ENCODE data around the gene ARHGEF7. TPM values are rescaled to one million over a fixed set of nuclear protein-coding genes. Genes with fewer than 3 reads are reported as not detected.

The ARHGEF7 gene
- total RNA-seq, 4 donors from 2014 or later: 42.8 to 125 (median 61.1) TPM

DNA sequence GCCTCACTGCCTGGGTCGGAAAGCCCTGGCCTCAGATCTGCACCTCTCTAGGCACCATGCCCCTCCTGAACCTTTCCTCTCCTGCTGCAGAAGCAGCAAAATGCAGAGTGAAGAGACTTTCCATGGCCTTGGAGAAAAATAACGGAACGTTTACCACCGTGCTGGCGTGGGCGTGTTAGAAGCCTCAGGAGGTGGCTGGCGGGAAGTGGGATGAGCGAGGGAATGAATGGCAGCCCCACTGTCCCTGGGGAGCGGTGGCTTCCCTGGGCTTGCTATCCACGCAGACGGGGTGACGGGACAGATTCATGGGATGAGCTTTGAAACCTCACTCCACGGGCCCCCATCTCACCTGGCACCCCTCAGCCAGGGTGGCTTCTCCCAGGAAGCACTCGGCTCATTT, 209.6 kb downstream of the ARHGEF7 start:
- intact Hi-C loops (cut with DNase I; ENCODE audit: low total_unique reads): no loop called here
- WGBS, 2 donors: 73 to 81% methylated on average over 14 of the region's 14 CpGs
- TF ChIP-seq, protein P1, sequence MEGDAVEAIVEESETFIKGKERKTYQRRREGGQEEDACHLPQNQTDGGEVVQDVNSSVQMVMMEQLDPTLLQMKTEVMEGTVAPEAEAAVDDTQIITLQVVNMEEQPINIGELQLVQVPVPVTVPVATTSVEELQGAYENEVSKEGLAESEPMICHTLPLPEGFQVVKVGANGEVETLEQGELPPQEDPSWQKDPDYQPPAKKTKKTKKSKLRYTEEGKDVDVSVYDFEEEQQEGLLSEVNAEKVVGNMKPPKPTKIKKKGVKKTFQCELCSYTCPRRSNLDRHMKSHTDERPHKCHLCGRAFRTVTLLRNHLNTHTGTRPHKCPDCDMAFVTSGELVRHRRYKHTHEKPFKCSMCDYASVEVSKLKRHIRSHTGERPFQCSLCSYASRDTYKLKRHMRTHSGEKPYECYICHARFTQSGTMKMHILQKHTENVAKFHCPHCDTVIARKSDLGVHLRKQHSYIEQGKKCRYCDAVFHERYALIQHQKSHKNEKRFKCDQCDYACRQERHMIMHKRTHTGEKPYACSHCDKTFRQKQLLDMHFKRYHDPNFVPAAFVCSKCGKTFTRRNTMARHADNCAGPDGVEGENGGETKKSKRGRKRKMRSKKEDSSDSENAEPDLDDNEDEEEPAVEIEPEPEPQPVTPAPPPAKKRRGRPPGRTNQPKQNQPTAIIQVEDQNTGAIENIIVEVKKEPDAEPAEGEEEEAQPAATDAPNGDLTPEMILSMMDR (IDR thresholded peaks at IDR 0.05): no peak
- no peak for TF ChIP-seq POLR2A (IDR thresholded peaks at IDR 0.05)
- peak in 1 of 2 donors; percentile 75 for DNase-seq (ENCODE audit: low spot score in 2 of 2)
- no peak overlapping the region for H3K4me3 ChIP-seq (ENCODE audit: low read depth, poor library complexity, severe bottlenecking)

DNA sequence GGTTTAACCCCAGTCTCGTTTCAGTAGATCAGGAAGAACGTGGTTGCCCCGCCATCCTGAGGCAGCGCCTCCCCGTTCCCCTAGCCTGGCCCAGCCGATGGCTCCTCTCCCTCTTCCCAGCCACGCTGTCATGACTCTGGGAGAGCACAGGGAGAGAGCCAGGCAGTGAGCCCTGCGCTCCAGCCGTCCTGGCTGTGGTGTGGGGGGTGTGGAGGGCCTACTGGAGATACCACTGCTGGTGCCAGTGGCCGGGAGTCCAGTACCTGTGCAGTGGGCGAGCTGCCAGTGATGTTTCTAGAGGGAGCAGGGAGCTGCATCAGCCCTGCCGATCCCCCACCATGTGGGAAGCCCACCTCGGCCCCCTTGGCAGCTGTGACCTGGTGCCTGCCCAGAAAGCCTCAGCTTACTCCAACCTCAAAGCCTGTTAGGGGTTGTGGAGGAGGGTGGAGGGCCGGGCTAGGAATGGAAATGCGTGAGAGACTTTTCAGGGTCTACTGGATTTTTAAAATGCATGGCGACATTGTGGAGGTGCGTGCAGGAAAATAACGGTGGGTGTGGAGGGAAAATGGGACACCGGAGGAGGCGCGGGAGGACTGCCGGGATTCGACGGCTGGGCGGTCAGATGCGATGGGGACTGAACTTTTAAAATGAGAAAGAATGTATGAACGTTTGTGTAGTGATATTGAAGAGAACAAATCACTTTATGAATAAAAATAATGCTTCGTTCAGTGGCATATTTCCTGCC, 210.2 kb downstream of the ARHGEF7 start:
- intact Hi-C loops (cut with DNase I; ENCODE audit: low total_unique reads): no loop called here
- 87% methylated on average over 28 of the region's 28 CpGs for WGBS, 2 donors
- TF ChIP-seq, protein P1 (IDR thresholded peaks at IDR 0.05): no peak
- TF ChIP-seq POLR2A (IDR thresholded peaks at IDR 0.05): no peak
- peak in 1 of 2 donors; percentile 79 for DNase-seq (ENCODE audit: low spot score in 2 of 2)
- H3K4me3 ChIP-seq (ENCODE audit: low read depth, poor library complexity, severe bottlenecking): no peak overlapping the region

DNA sequence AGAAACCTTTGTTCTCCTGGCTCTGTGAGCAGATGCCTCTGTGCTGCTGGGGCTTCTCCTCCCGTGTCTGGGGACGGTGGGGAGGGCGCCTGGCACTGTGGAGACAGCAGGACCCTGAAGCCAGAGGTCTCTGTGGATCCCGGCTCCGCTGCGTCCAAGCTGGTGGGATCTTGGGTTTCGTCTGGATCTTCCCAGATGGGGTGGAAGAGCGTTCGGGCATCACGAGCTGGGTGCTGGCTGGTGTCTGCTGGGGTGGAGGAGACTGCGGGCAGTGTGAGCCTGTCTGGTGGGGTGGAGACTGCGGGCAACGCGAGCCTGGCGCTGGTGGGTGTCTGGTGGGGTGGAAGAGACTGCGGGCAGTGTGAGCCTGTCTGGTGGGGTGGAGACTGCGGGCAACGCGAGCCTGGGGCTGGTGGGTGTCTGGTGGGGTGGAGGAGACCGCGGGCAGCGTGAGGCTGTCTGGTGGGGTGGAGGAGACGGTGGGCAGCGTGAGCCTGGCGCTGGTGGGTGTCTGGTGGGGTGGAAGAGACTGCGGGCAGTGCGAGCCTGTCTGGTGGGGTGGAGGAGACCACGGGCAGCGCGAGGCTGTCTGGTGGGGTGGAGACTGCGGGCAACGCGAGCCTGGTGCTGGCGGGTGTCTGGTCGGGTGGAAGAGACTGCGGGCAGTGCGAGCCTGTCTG, 211.0 kb downstream of the ARHGEF7 start:
- 82 to 87% methylated on average over 34 to 37 of the region's 37 CpGs for WGBS, 2 donors
- DNase-seq (ENCODE audit: low spot score in 2 of 2): peak in 1 of 2 donors; percentile 81
- TF ChIP-seq POLR2A (IDR thresholded peaks at IDR 0.05): no peak
- TF ChIP-seq, protein P1 (IDR thresholded peaks at IDR 0.05): no peak
- no peak overlapping the region for H3K4me3 ChIP-seq (ENCODE audit: low read depth, poor library complexity, severe bottlenecking)
- intact Hi-C loops (cut with DNase I; ENCODE audit: low total_unique reads): no loop called here

DNA sequence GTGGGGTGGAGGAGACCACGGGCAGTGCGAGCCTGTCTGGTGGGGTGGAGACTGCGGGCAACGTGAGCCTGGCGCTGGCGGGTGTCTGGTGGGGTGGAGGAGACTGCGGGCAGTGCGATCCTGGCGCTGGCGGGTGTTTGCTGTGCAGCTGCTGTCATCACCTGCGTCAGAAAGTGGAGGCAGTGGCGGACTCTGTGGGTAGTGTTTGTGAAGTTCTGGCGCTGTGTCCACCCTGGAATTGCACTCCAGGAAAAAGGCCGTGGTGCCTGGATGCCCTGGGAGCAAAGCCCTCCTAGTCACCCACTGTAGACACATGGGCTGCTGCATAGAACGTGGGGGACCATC, 211.5 kb downstream of the ARHGEF7 start:
- intact Hi-C loops (cut with DNase I; ENCODE audit: low total_unique reads): no loop called here
- 87 to 89% methylated on average over 14 of the region's 15 CpGs for WGBS, 2 donors
- H3K4me3 ChIP-seq (ENCODE audit: low read depth, poor library complexity, severe bottlenecking): no peak overlapping the region
- no peak for TF ChIP-seq POLR2A (IDR thresholded peaks at IDR 0.05)
- TF ChIP-seq, protein P1 (IDR thresholded peaks at IDR 0.05): no peak
- DNase-seq (ENCODE audit: low spot score in 2 of 2): peak in 1 of 2 donors; percentile 74

DNA sequence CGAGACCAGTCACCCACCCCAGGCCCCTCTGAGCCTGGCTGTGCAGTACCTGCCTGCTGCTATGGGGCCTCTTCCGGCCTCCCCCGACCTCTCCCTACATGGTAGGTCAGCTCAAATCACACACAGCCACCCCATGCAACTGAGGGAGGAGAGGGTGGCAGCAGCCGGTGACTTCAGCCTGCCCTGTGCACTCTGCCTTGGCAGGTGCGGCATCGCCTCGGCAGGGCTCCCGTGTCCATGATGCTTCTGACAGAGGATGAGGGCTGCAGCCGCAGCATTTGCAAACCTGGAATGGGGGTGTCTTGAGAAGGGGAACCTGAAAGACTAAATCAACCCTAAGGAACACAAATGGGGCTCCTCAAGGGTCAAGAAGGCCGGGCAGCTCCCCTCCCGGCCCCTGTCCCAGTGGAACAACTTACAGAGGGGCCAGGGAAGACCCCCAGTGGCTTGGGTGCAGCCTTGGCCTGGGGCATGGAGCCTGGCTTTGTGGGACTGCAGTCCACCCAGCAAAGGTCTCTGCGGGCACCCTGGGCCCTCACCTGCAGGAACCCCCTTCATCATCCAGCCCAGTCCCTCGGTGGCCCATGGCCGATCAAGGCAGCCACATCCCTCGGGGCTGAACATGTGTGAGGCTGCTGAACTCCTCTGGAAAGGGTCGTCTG, 212.0 kb downstream of the ARHGEF7 start:
- 78 to 84% methylated on average over 15 of the region's 16 CpGs for WGBS, 2 donors
- peak in 1 of 2 donors; percentile 63 for DNase-seq (ENCODE audit: low spot score in 2 of 2)
- H3K4me3 ChIP-seq (ENCODE audit: low read depth, poor library complexity, severe bottlenecking): no peak overlapping the region
- no peak for TF ChIP-seq POLR2A (IDR thresholded peaks at IDR 0.05)
- TF ChIP-seq, protein P1 (IDR thresholded peaks at IDR 0.05): no peak
- intact Hi-C loops (cut with DNase I; ENCODE audit: low total_unique reads): no loop called here

All from lower leg skin (tissue), 4 donors.